Kasumi-1 (cell line): ENCODE data around the gene RIMS3.
"Not testable (repeated sequence)": the region's sequence is repeated elsewhere in the genome, so short reads cannot be mapped to it uniquely, and the experiment has no call there.

ENCODE experiments used
- DNase-seq, 2 experiments: peaks; one replicate each; lab custom pipeline; 2025; lab: John Stamatoyannopoulos, UW

The RIMS3 gene

DNA sequence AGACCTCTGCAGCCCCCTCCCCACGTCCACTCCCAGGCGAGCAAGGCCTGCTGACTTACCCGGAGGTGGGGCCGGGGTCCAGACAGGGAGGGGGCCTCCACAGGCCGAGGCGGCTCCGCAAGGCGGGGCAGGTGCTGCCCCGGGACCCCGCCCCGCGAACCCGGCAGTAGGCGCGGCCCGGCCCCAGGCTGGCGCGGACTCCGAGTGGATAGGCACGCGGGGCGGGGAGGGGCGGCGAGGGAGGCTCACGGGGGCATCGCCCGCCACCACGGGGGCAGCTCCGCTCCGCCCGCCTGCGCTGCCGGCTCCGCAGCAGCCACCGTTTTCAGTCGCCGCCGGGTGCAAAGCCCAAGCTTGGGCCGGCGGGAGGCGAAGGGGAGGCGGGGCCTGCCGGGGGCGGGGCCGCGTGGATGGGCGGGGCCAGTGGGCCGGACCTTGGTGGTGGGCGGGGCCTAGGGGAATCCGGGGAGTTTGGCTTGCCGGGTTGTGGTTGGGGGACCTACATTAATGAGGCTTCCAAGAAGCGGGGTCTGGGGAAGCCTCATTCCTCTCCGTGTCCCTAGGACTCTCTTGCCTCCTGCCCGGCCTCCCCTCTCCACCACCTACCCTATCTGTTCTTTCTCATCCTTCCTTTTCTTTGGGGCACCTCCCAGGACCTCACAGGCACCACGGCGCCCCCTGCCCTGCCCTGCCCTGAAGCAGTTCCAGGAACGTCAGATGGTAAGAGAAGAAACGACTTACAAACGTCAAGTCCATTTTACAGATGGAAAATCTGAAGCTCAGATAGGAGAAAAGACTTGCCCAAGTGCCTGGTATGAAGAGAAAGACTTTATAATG is at the start of gene RIMS3:
TSS of gene RIMS3 (minus strand) at position 348 of the 837 bp plus-strand sequence. CDS start 23,757 bp downstream, outside the sequence.
- DNase-seq: peak; percentile 70 to 75

DNA sequence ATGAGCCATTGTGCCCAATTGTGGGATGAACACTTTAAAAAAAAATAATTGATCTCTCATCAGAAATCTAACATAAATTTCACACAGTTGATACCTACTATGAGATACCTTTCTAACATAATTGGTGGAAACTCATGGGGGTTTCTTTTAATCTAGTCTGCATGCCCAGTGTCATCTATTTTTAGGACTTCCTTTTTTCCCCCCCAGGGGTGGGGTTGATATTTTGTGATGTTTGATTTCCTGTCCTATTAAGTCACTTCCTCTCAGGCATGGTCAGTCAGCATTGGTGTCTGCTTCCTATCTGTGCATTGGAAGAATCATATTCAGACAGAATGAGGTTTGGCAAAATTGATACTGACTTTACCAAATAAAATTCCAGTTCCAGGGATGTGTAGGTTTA is 47.5 kb upstream of the RIMS3 start:
- peak; percentile 60 to 67 for DNase-seq

DNA sequence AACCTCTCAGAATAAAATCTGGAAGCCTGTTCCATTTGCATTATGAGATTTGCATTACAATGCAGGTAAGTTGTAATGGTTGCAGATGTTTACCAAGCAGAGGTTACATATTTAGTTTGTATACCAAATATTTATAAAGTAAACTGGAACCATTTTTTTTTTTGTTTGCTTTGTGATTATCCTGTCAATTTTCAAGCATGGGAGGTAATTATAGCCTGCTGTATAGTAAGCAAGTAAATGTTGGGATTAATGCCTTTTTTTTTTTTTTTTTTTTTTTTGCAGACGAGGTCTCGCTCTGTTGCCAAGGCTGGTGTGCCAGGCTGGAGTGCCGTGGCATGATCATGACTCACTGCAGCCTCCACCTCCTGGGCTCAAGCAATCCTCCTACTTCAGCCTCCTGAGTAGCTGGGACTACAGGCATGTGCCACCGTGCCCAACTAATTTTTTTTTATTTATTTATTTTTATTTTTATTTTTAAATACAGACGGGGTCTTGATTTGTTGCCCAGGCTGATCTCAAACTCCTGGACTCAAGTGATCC is 47.0 kb upstream of the RIMS3 start:
- no peak for DNase-seq

DNA sequence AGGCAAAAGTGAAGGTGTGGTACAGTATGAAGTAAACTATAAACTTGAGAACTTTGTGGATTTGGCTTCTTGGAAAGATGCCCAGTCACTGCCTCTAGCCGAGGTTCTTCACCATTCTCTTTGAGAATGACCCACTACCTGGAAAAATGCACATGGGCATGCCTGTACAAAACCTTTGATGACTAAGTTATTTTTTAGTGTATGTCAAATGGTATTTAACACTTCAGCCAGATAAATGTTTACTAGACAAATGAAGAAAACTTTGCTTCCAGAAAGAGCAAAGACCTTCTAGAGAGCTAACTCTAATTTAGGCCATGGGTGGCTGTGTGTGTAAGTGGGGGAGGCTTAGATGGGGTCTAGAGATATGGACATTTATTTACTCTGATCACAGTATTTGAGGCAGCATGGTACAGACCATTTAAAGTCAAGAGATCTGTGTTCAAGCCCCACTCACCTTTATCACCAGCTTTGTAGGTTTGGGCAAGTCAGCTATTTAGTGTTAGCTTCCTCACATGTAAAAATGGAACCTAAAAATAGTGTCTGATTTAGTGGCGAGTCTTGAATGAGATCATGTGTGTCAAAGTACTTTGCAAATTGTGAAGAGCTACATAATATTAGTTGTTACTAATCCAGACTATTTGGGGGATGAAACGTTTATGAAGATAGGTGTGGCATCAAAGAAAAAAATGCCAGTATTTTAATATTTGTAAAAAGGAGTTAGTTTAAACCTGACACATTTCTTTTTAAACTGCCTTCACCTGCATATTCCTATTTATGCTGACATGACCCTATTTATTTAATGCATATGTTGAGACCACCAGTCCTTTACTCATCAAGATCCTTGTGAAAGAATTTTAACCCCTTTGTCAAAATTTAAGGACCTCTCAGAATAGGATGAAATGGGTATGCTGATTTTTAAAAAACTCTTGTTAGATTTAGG is 46.3 kb upstream of the RIMS3 start:
- DNase-seq: no peak

DNA sequence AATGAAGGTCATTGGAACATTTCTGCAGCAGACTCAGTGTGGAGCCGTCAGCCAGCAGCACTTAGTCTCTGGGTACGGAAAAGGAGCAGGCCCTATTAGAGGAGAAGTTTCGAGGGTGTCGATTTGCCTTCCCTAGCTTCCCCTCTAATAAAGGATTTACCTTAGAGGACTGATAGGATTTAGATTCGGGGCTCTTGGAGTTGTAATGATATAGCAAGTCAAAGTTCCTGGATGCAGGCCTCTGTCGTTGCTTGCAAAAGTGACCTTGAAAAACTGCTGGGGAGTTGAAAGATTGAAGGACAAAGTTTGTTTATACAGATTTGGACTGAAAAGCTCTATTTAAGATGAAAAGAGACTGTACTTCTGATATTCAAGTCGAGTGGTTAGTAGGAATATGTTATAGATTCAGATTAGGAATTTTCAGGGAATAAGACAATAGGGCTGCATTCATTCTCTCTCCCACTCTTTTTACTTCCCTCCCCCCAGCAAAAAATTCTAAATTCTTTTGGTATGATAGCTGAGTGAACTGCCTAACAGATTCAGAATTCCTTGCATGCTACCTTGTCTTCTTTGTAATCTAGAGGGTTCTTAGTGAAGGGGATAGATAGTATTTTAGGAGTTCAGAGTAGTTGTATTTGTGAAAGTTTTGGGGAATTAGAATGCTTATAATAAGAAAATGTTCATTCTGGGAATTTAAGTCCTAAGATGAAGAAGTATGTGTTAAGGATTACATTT is 45.3 kb upstream of the RIMS3 start:
- peak in 1 of 2 experiments; percentile 42 for DNase-seq

DNA sequence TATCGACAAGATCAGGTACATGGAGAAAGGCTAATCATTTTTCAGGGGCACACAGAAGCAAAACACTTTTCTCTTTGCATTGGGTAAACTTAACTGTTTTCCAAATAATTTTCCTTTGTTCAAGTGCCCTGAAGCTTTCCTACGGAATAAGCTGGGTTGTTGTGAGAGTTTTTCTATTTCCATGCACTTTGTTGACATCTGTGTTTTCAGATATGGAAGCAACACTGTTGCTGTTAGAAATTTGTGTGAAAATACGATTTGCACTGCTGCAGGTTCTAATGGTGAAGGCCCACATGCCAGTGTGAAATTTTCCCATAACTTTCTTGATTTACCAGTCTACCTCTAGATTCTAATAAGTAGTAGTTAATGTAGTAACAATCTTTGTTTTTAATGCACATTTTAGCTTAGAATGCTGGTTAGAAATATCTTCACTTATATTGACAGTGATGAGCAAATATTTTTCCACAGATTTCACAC is 44.4 kb upstream of the RIMS3 start:
- DNase-seq: no peak

DNA sequence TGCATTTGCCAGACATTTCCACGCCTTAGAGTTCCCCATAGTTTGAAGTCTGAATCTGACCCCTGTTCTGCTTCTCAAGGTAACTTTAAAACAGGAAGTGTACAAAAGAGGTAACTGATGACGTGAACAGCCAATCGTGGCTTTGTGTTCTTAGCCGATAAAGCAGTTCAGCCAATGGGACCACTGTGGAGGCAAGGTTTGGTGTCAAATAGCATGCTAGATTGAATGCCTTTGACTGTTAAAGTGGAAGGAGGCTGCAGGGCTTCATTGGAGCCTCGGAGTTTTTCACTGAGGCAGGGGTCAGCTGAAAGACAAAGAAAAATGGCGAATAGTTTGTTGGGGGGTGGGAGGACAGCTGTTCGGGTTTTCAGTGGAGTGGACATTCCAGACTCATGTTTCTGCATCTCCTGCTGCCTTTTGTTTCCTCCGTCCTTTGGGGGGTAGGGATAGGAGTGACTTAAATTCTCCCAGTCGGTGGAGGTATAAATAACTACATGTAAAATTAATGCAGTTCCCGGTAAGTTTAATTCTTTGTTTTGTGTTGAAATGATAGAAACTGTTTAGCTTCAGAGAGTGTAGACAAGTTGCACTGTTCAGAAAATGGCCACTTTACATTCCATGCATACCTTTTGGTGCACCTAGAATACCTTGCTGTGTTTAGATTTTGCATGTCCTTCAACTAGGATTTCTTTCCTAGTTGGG is 43.8 kb upstream of the RIMS3 start:
- DNase-seq: peak; percentile 97 to 98

DNA sequence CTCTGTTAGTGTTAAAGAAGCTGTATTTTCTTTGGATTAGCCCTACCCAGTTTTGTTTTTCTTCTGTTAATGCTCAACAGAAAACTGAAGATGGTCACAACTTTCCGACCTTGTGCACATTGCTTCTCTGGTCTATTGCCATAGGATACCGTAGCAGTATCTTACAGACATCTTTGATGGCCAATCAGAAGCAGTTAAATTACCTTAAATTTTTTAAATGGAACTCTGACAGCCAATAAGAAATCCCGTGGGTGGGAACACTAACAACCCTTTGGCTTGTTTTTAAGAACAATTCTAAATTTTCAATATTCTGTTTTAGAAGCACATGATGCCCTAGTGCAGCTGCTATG is 43.2 kb upstream of the RIMS3 start:
- DNase-seq: peak; percentile 90 to 94

DNA sequence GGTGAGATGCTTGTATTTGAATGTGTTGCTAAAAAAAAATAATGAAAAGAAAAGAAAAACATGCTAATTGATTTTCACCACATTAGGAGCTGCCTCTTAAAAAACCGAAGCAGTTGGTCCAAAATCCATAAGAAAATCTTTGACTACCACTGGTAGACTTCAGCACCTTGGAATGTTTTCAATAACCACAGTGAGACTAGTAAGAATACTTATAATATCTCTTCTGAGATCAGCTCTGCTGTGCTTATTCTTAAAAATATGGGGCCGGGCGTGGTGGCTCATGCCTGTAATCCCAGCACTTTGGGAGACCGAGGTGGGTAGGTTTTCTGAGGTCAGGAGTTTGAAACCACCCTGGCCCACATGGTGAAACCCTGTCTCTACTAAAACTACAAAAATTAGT is 41.1 kb upstream of the RIMS3 start:
- no peak for DNase-seq

DNA sequence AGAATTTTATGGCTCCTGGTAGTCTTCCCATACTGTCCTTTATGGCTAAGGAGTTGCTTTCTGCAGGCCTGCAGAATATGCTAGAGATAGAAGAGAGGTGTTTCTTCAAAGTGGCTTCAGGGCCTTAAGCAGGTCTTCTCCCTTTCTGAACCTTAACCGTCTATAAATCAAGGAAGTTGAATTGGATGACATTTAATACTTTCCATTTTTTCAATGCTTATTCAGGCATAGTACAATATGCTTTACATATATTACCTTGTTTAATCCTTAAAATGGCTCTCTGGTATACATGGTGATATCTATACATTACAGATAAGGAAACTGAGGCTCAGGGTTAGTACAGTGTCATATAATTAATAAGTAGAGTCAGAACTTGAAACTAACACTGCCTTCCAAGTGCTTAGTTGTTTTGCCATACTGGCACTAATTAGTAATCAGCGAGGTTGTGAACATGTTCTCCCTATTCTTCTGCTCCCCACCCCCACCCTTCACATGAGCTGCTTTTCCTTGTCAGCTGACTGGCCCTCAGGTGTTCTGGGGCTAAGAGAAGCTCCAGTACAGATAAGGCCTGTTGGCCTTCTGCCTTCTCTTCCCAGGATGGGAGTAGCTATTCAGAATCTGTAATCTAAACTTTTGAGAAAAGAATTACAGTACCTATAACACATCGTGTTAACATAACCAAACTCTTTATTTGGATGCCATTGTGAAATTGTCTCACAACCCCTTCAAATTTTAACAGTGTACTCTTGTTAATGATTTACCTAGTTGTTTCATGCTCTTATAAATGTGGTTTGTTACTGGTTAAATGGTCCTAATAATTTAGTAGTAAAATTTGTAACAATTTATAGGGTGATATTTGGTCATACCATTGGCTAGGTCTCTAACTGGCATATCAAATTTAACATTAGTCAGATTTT is 39.6 kb upstream of the RIMS3 start:
- no peak for DNase-seq

DNA sequence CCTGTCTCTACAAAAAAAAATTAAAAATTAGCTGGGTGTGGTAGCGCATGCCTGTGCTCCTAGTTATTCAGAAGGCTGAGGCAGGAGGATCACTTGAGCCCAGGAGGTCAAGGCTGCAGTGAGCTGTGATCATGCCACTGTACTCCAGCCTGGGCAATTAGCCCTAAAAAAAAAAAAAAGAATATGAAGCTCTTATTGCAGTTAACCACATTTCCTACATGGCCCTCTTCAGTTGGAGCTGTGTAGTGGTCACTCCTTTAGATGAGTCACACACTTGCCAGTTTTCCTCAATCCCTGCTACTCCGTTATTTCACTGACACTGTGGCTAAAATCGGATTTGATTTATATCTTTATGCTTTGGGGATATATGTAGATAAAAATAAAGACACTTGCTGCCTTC is 37.8 kb upstream of the RIMS3 start:
- DNase-seq: peak in 1 of 2 experiments; percentile 14

DNA sequence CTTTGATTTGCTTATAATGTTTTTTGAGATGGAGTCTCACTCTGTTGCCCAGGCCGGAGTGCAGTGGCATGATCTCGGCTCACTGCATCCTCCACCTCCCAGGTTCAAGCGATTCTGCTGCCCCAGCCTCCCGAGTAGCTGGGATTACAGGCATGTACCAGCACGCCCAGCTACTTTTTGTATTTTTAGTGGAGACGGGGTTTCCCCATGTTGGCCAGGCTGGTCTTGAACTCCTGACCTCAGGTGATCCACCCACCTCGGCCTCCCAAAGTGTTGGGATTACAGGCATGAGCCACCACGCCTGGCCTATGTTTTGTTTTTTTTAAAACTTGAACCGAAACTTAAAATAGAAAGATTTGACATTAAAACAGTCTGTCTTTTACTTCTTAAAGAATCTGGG is 37.3 kb upstream of the RIMS3 start:
- DNase-seq: not testable (repeated sequence)

DNA sequence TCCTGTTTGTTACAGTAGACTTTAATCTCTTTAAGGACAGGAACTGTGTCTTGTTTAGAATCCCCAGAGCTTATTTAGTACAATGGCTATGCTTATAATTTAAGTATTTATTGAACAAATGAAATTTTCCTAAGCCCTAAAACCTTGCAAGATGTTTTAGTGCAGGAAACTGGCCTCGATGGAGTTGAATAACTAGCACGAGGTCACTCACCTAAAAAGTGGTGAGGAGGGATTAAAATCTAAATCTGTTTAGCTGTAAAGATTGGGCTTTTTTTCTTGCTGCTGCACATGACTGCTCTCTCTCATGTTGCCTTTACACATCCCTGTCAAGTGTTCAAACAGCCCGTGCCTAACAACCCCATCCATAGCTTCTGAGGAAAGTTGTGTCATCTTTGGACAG is 36.2 kb upstream of the RIMS3 start:
- DNase-seq: no peak

DNA sequence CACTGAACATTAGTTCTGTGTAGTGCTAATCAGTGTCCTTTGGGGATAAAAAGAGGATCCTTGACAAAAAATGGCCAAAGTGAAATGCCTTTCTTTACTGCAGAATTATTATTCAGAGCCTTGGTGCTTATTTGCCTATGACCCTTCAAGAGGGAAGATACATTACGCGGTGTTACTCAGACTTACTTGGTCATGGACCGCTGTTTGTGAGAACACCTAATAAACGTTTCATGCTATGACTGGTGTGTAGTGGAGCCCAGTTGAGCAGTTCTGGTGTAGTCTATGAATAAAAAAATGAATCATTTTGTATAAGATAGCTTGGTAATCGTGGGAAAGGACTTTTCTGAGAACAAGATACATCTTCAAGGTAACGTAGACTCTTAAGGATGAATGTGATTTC is 34.3 kb upstream of the RIMS3 start:
- no peak for DNase-seq

DNA sequence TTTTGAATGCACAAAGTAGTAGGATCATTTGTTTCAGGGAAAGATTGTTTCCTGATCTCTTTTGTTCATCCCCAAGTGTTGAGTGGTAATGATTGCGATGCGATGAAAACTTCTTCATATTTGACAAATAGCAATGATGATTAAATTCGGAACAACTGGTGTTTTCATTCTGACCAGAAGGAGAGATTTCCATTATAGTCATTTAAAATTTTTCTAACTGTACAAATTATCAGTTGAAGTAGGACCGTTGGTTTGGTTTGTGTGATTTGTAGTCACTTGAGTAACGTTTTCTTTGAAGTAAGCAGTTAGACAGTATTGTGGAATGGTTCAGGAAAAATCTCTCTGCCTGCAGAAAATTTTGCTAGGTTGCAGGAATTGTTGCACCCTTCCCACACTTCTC is 32.0 kb upstream of the RIMS3 start:
- DNase-seq: no peak

DNA sequence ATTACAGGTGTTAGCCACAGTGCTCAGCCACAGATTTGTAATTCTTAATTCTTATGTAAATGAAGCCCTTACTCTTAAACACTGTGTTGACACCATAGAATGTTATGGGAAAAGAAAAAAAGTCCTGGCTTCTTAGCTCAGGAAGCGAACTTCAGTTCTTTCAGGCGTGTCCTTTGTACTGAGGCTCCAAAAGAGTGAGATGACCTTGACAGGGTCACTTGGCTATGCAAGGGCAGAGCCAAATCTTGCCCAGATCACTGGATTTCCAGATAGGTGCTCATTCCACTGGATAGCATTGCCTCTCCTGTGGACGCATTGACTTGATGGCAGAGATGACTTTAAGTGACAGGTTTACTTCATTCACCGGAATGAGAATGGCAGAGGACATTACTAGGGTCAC is 30.8 kb upstream of the RIMS3 start:
- DNase-seq: no peak

DNA sequence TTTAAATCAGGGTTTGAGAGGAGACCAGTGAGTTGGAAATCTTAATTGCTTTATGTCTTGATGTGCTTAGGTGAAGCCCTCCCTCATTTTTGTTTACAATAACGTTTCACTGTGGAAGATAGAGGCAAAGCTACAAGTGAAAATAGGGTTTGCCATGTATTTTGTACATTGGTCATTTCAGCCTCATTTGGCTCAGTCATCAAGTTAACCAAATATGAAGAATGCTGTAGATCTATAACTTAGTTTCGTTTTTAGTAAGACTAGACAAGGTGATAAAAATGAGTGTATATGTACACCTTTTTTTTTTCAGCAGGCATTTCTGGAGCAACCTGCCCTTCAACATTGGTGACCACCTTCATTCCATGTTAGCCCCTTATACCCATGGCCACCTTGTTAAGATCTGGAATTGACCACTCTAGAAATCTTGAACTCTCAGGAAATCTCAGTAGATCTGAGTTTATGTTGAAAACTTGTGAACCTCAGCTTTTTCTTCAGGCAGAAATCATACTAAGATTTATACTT is 28.9 kb upstream of the RIMS3 start:
- DNase-seq: no peak

DNA sequence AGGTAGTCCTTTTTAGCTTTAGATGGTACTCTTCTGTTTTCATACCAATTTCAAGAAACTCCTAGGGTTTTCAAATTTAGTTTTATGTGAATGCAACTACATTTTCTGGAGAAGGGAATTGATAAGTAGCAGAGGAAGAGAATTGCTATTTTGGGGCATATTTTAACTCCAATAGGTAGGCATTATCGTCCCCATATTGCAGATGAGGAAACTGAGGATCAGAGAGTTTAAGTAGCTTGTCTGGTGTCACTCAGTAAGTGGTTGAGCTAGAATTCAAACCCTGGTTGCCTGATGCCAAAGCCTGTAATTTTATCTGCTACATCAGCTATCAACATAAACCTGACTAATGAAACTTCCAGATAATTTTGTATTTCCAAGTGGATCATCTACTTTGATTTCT is 27.9 kb upstream of the RIMS3 start:
- no peak for DNase-seq

DNA sequence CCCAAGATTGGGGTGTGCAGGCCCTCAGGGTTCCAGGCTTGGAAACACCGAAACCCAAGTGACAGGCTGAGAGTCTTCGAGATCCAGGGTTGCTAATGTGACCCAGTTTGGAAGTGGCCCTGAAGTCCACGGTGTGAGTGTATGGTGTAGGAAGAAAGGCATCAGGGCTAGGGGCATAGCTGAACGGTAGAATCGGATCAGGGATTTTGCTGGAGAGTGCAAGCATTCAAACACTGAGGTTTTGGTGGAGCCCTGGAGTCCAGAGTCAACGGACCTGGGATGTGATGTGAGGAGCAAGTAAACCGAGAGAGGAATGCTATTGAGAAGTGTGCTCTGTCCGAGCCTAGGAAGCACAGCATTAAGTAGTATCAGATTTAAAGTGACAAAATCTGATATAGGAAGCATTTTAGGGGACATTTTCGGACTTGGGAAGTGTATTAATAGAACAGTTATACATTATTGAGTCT is 27.0 kb upstream of the RIMS3 start:
- DNase-seq: peak; percentile 47 to 56
